GM21528 (cell line): ENCODE results near the gene TPMT.
"Not testable (repeated sequence)": the region's sequence is repeated elsewhere in the genome, so short reads cannot be mapped to it uniquely, and the experiment has no call there.

ENCODE experiments used
- ATAC-seq: cut with Tn5 transposase; IDR thresholded peaks from one replicate; pipeline ENCODE4 v1.9.1; 2021; ENCODE audit warnings: mild to moderate bottlenecking, moderate library complexity; ENCODE audit not compliant: unreplicated experiment, low FRiP score

The TPMT gene

DNA sequence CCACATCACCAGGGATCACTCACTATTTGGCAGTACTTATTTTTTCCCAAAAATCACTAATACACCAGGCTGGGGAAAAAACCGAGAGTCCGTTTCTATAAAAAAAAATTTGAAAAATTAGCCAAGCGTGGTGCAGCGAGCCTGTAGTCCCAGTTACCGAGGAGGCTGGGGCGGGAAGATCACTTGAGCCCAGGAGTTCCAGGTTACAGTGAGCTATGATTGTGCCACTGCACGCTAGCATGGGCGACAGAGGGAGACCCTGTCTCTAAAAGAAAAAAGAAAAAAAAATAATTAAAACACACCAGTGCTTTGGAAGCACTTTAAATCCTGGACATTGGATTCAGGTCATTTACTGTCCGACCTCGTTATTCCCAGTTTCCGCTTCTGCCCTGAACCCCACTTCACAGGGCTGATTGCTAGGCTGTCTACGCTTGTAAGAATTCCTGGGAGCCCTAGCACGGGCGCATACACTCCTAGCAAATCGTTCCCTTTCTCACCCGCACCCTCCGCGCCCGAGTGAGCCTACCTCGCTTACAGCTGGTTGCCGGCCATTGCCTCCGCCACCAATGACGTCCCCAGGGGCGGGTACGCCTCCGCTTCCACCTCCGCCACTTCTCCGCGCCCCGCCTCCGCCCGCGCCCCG is at the start of gene TPMT:
TPMT (minus strand) TSS at position 571 of the 643 bp plus-strand sequence. CDS start 5,950 bp downstream, outside the sequence.
- ATAC-seq = peak; percentile 69

DNA sequence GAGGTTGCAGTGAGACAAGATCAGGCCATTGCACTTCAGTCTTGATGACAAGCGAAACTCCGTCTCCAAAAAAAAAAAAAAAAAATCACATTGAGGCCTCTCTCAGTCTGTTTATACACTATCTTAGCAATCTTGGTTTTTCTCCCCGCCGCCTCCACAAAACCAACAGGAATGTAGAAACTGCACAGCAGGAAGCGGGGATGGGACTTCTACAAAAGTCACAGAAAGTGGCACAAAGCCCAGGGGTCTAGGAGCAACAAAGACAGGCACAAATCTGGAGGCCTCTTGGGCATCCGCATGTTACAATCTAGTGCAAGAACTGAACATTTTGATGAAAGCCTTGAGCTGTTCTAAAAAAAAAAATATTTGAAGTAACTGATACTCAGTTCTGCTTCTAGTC is 48.9 kb upstream of the TPMT start:
- no peak for ATAC-seq

DNA sequence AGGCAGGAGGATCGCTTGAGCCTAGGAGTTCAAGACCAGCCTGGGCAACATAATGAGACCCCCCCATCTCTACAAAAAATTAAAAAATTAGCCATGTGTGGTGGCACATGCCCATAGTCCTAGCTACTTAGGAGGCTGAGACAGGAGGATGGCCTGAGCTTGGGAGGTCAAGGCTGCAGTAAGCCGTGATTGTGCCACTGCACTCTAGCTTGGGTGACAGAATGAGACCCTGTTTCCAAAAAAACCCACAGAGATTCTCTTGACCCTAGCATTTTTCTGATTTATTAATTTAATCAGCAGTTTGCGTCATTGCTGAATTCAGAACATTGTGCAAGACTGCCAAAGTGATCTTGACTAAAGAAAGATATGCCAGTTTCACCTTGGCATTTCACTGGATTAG is 37.1 kb upstream of the TPMT start:
- no peak for ATAC-seq

DNA sequence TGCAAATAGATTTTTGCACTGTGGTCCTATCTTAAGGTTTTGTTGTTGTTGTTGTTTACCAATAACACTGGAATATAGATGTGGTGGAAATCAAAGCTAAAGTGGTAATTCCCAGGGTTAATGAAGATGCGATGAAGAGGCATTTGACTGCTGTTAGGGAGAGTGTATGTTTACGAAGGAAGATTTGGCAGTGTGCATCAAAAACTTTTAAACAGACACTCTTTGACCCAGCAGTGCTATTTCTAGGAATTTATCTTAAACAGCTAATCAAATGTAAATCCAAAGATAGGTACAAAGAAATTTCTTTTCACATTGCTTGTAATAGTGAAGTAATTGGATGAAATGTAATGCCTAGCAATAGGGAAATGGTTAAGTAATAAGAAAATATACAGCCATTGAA is 34.3 kb upstream of the TPMT start:
- no peak for ATAC-seq

- ATAC-seq = no peak
Observed at GRCh38 chr6:18187701-18188100, 32.8 kb upstream of the TPMT start.

DNA sequence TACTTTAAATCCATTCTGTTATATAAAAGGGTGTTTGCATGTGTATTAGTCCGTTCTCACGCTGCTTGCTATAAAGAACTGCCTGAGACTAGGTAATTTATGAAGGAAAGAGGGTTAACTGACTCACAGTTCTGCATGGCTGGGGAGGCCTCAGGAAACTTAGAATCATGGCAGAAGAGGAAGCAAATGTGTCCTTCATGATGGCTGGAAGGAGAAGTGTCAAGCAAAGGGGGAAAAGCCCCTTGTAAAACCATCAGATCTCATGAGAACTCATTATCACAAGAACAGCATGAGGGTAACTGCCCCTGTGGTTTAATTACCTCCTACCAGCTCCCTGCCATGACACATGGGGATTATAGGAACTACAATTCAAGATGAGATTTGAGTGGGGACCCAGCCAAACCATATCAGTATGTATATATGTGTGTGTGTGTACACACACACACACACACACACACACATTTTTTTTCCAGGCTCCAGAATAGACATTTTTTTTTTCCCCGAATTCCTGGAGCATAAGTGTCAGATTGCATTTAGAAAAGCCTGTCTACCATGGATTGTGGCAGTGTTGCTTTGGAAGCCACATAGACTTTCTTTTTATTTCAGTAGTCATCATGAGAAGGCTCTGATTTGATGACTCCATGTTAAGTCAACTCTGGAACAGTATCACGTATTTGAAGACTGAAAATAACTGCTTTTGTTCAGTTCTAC is 31.8 kb upstream of the TPMT start:
- ATAC-seq = no peak

- no peak for ATAC-seq
Observed at GRCh38 chr6:18186033-18186432, 31.2 kb upstream of the TPMT start.

DNA sequence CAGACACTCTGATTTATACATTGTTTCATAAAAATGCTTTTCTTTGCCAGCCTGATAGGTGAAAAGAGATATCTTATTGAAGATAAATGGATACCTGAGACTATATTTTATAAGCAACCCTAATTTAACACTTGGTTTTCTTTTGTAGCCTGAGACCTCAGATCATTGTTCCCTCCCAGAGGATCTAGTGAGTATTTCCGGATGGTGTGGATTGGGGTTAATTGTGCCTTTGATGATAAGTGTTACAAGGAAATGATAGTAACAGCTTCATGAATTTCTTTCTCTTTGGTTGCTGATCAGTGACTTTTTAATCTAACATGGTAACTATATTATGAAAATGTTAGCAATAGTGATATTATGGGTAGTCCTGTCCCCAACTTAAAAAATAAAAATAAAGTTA is 30.7 kb upstream of the TPMT start:
- no peak for ATAC-seq

DNA sequence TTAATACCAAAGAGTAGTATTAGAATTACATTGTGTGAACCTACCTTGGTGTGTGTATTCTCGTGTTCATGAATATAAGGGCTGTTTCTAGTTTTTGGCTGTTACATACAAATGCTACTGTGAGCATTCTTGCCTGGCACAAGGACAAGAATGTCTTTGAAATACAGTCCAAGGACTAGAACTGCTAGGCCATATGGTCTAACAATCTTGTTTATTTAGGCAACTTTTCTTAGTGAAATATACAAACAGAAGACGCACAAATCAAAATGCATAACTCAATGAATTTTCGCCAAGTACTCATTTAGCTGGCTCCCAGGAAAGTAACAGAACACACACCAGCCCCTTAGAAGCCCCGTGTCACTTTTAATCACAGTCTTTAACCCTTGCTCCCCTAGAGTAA is 28.9 kb upstream of the TPMT start:
- ATAC-seq = no peak

- ATAC-seq = no peak
Observed at GRCh38 chr6:18182568-18182967, 27.7 kb upstream of the TPMT start.

DNA sequence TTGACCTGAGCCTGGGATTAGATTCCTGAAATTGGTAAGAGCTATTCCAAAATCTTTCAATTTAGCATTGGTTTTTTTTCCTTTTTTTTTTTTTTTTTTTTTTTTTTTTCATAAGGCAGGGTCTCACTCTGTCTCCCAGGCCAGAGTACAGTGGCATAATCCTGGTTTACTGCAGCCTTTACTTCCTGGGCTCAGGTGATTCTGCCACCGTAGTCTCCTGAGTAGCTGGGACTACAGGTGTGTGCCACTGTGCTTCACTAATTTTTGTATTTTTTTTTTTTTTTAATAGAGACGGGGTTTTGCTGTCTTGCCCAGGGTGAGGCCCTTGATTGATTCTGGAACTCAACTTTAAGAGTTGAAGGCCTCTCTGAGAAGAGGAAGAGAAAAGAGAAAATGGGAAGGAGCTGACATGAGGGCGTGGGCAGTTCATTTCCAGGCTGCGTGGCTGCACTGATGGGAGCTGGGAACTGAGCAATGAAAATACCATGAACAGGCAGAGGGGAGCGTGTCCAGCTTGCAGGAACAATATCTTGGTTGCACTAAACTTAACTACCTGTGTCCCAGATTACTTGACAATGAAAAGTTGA is 25.0 kb upstream of the TPMT start:
- no peak for ATAC-seq

DNA sequence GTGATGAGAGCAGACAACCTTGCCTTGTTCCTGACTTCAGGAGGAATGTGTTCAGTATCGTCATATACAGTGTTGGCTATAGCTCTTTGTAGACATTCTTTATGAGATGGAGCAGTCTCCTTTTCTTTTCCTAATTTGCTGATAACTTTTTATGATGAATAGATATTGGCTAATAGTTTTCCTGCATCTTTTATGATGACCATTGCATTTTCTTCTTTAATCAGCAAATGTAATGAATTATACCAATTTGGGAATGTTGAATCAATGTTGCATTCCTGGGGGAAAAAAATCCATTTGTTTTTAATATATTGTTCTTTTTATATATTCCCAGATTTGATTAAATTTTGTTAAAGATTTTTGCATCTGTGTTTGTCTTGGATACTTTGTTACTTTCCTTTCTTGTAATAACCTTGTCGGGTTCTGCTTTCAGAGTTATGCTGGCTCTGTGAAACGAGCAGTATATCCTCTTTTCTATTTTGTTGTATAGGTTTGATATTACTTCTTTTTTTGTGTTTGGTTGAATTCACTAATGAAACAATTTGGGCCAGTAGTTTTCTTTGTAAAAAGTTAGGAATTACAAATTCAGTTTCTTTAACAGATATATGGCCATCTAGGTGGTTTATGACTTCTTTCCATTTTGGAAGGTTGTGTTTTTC is 24.2 kb upstream of the TPMT start:
- ATAC-seq = no peak

DNA sequence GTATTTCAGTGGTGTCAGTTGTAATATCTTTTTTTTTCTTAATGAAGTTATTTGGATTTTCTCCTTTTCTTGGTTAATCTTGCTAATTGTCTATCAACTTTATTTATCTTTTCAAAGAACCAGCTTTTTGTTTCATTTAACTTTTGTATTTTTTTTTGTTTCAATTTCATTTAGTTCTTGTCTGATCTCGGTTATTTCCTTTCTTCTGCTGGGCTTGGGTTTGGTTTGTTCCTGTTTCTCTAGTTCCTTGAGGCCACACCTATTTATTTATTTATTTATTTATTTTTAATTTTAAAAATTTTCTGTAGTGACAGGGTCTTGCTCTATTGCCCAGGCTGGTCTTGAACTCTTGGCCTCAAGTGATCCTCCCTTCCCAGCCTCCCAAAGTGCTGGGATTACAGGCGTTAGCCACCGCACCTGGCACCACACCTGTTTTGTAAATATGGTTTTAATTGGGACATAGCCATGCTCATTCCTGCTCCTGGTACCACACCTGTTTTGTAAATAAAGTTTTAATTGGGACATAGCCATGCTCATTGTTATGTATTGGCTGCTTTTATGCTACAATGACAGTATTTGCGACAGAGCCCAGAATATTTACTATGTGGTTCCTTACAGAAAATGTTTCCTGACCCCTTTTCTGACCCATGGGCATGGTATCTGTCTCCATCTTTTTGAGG is 22.5 kb upstream of the TPMT start:
- ATAC-seq = no peak

- ATAC-seq = not testable (repeated sequence)
Observed at GRCh38 chr6:18176198-18176597, 21.3 kb upstream of the TPMT start.

DNA sequence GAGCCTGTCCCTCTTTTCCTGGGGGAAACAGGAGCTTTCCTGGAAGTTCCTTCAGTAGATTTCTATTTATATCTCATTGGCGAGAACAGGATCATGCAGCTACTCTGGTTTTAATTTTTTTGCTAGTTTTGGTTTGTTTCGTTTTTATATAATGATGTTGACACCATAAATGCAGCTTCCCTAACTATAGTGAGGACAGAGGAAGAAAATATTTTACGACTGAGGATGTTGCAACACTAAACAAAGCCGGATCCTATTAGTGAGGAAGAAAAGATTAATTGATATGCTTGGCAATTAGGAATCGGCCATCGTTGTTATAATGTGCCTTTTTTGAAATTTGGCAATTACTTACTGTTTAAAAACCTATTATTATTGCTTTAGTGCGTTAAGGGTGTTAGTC is 17.0 kb upstream of the TPMT start:
- no peak for ATAC-seq

DNA sequence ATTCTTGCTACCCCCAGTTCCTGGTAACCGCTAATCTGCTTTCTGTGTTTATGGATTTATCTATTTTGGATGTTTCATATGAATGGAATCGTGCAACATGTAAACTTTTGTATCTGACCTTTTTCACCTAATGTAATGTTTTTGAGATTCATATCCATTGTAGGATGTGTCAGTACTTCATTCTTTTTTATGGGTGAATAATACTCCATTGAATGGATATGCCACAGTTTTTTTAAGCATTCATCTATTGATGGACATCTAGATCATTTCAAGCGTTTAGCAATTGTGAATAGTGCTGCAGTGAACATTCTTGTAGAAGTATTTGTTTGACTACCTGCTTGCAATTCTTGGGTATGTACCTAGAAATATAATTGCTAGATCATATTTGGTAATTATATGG is 13.4 kb upstream of the TPMT start:
- no peak for ATAC-seq

GRCh38 chr6:18166312-18167036 is 11.6 kb upstream of the TPMT start:
- ATAC-seq = no peak

- no peak for ATAC-seq
Observed at GRCh38 chr6:18165751-18166150, 10.9 kb upstream of the TPMT start.

DNA sequence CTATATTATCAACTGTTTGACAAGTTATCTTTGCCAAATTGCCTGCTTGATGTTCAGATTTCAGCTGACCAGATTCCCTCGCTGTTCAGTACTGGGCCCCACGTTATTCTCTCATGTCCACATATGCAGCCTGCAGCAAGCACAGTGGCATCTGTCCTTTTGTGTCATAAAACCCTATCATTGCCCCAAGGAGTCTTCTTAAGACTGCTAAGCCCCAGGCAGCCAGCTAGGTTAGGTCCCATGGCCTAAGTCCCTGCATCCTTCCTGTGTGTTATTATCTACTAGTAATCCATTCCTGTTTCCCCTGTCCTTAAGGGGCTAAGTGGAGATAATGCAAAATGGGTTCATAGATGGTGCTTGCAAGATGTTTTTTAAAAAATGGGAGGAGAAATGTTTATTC is 7.5 kb upstream of the TPMT start:
- ATAC-seq = no peak

GRCh38 chr6:18161431-18161830 is 6.6 kb upstream of the TPMT start:
- no peak for ATAC-seq
